Stimulated activated CD4-positive, alpha-beta T cell treated with anti-CD3 and anti-CD28 coated beads, Interleukin-1b, Interleukin-23, amount 100 ng/mL, for 4 hours (primary cell): ENCODE results near the gene CLUH.
"Not testable (repeated sequence)": the region's sequence is repeated elsewhere in the genome, so short reads cannot be mapped to it uniquely, and the experiment has no call there.

ENCODE experiments used
- DNase-seq, 2 donors: peaks; one replicate each; pipeline ENCODE4 v3.0.0-alpha.2; 2020; ENCODE audit warnings: low read depth in 2 of 2

CLUH gene

GRCh38 chr17:2687074-2687418 lies 24.5 kb downstream of the CLUH start:
- DNase-seq: no peak

GRCh38 chr17:2685696-2686095 lies 25.9 kb downstream of the CLUH start:
- DNase-seq: no peak

- DNase-seq: no peak
Observed at GRCh38 chr17:2684549-2684948, 27.0 kb downstream of the CLUH start.

GRCh38 chr17:2683912-2684311 lies 27.7 kb downstream of the CLUH start:
- no peak for DNase-seq

- DNase-seq: no peak
Observed at GRCh38 chr17:2682176-2682938, 29.2 kb downstream of the CLUH start.

- DNase-seq: no peak
Observed at GRCh38 chr17:2681650-2682049, 29.9 kb downstream of the CLUH start.

- DNase-seq: no peak
Observed at GRCh38 chr17:2680961-2681360, 30.6 kb downstream of the CLUH start.

GRCh38 chr17:2679247-2679646 lies 32.3 kb downstream of the CLUH start:
- not testable (repeated sequence) for DNase-seq

GRCh38 chr17:2672026-2672425 lies 39.5 kb downstream of the CLUH start:
- DNase-seq: no peak

- not testable (repeated sequence) for DNase-seq
Observed at GRCh38 chr17:2660410-2660809, 51.2 kb downstream of the CLUH start.

- DNase-seq: not testable (repeated sequence)
Observed at GRCh38 chr17:2659337-2659736, 52.2 kb downstream of the CLUH start.

- no peak for DNase-seq
Observed at GRCh38 chr17:2656283-2656682, 55.3 kb downstream of the CLUH start.

- no peak for DNase-seq
Observed at GRCh38 chr17:2655546-2655945, 56.0 kb downstream of the CLUH start.

GRCh38 chr17:2652911-2653310 lies 58.7 kb downstream of the CLUH start:
- DNase-seq: not testable (repeated sequence)

- no peak for DNase-seq
Observed at GRCh38 chr17:2649191-2649590, 62.4 kb downstream of the CLUH start.

- no peak for DNase-seq
Observed at GRCh38 chr17:2647957-2648356, 63.6 kb downstream of the CLUH start.

GRCh38 chr17:2644971-2645370 lies 66.6 kb downstream of the CLUH start:
- no peak for DNase-seq
